ENCODE results near the gene CAMKMT. TPM values are rescaled to one million over a fixed set of nuclear protein-coding genes. Genes with fewer than 3 reads are reported as not detected.

Gene CAMKMT
- total RNA-seq, 1 experiment from 2014 or later = 16.7 TPM

- no peak for DNase-seq (ENCODE audit: low spot score)
Measured at GRCh38 chr2:44689516-44689915, 327.8 kb downstream of the CAMKMT start.

GRCh38 chr2:44691174-44691785 is 329.5 kb downstream of the CAMKMT start:
- no peak for DNase-seq (ENCODE audit: low spot score)

GRCh38 chr2:44692821-44693220 is 331.1 kb downstream of the CAMKMT start:
- DNase-seq (ENCODE audit: low spot score) = no peak

- DNase-seq (ENCODE audit: low spot score) = no peak
Measured at GRCh38 chr2:44700824-44701223, 339.1 kb downstream of the CAMKMT start.

- no peak for DNase-seq (ENCODE audit: low spot score)
Measured at GRCh38 chr2:44705356-44705755, 343.6 kb downstream of the CAMKMT start.

- DNase-seq (ENCODE audit: low spot score) = no peak
Measured at GRCh38 chr2:44705876-44706480, 344.2 kb downstream of the CAMKMT start.

GRCh38 chr2:44706681-44707553 is 345.2 kb downstream of the CAMKMT start:
- no peak for DNase-seq (ENCODE audit: low spot score)

- no peak for DNase-seq (ENCODE audit: low spot score)
Measured at GRCh38 chr2:44707945-44708660, 346.4 kb downstream of the CAMKMT start.

- no peak for DNase-seq (ENCODE audit: low spot score)
Measured at GRCh38 chr2:44708661-44709000, 346.9 kb downstream of the CAMKMT start.

GRCh38 chr2:44713170-44713569 is 351.4 kb downstream of the CAMKMT start:
- no peak for DNase-seq (ENCODE audit: low spot score)

- DNase-seq (ENCODE audit: low spot score) = peak; percentile 48
Measured at GRCh38 chr2:44715671-44716081, 353.9 kb downstream of the CAMKMT start.

- DNase-seq (ENCODE audit: low spot score) = no peak
Measured at GRCh38 chr2:44716131-44716530, 354.4 kb downstream of the CAMKMT start.

GRCh38 chr2:44718431-44718830 is 356.7 kb downstream of the CAMKMT start:
- DNase-seq (ENCODE audit: low spot score) = no peak

- DNase-seq (ENCODE audit: low spot score) = no peak
Measured at GRCh38 chr2:44719562-44719961, 357.8 kb downstream of the CAMKMT start.

- no peak for DNase-seq (ENCODE audit: low spot score)
Measured at GRCh38 chr2:44722026-44722625, 360.4 kb downstream of the CAMKMT start.

- DNase-seq (ENCODE audit: low spot score) = no peak
Measured at GRCh38 chr2:44723921-44724320, 362.2 kb downstream of the CAMKMT start.

GRCh38 chr2:44730593-44730992 is 368.8 kb downstream of the CAMKMT start:
- DNase-seq (ENCODE audit: low spot score) = no peak

GRCh38 chr2:44731505-44731904 is 369.8 kb downstream of the CAMKMT start:
- no peak for DNase-seq (ENCODE audit: low spot score)

GRCh38 chr2:44736270-44736942 is 374.7 kb downstream of the CAMKMT start:
- no peak for DNase-seq (ENCODE audit: low spot score)

GRCh38 chr2:44740678-44741077 is 378.9 kb downstream of the CAMKMT start:
- DNase-seq (ENCODE audit: low spot score) = no peak

- peak; percentile 21 for DNase-seq (ENCODE audit: low spot score)
Measured at GRCh38 chr2:44741507-44741906, 379.8 kb downstream of the CAMKMT start.
